SW 1271 (cell line): ENCODE data around the gene AMER3.

Experiments used
- DNase-seq, 2 experiments: peaks; one replicate each; lab custom pipeline; 2025; lab: John Stamatoyannopoulos, UW

Gene AMER3

GRCh38 chr2:130756053-130756873 lies 923 bp downstream of the AMER3 start:
- no peak for DNase-seq

- DNase-seq = no peak
These were observed 1.7 kb downstream of the AMER3 start for GRCh38 chr2:130756874-130757668.

- DNase-seq = no peak
These were observed 4.8 kb downstream of the AMER3 start for GRCh38 chr2:130759906-130760753.

GRCh38 chr2:130760754-130761751 lies 5.7 kb downstream of the AMER3 start:
- no peak for DNase-seq

GRCh38 chr2:130762031-130762909 lies 6.9 kb downstream of the AMER3 start:
- no peak for DNase-seq

- no peak for DNase-seq
These were observed 7.6 kb downstream of the AMER3 start for GRCh38 chr2:130762910-130763385.

- DNase-seq = no peak
These were observed 8.1 kb downstream of the AMER3 start for GRCh38 chr2:130763405-130763804.

- DNase-seq = no peak
These were observed 8.9 kb downstream of the AMER3 start for GRCh38 chr2:130764035-130764820.

- no peak for DNase-seq
These were observed 9.4 kb downstream of the AMER3 start for GRCh38 chr2:130764821-130765115.

GRCh38 chr2:130765464-130765863 lies 10.1 kb downstream of the AMER3 start:
- DNase-seq = no peak

- no peak for DNase-seq
These were observed 10.7 kb downstream of the AMER3 start for GRCh38 chr2:130766037-130766436.

GRCh38 chr2:130766711-130767407 lies 11.5 kb downstream of the AMER3 start:
- no peak for DNase-seq

- DNase-seq = no peak
These were observed 12.1 kb downstream of the AMER3 start for GRCh38 chr2:130767408-130767775.

GRCh38 chr2:130768191-130768855 lies 13.0 kb downstream of the AMER3 start:
- DNase-seq = no peak

- no peak for DNase-seq
These were observed 14.1 kb downstream of the AMER3 start for GRCh38 chr2:130769343-130769907.

- DNase-seq = no peak
These were observed 21.2 kb downstream of the AMER3 start for GRCh38 chr2:130776550-130776949.

GRCh38 chr2:130778781-130779180 lies 23.4 kb downstream of the AMER3 start:
- no peak for DNase-seq
